Testis (tissue), 2 donors: Measurements from ENCODE around the gene ALDH1A2.

Experiments
- CTCF ChIP-seq, 3 experiments: fragments of 450-650 bp in 2 of 3; fragments of 200-600 bp in 1 of 3; sonication (generic) in 1 of 3; IDR thresholded peaks; one replicate each; pipeline ENCODE4 v1.5.1; 2016 to 2019; ENCODE audit warnings: antibody characterized with exemption in 3 of 3, mild to moderate bottlenecking in 2 of 3, moderate library complexity in 1 of 3
- POLR2A ChIP-seq: fragments of 450-650 bp; IDR thresholded peaks from one replicate; pipeline ENCODE4 v1.6.1; 2017; ENCODE audit warnings: antibody characterized with exemption, mild to moderate bottlenecking, moderate library complexity

GRCh38 chr15:57927091-57927631 is 138.3 kb downstream of the ALDH1A2 start:
- TF ChIP-seq CTCF (IDR thresholded peaks at IDR 0.05), result no peak
- TF ChIP-seq POLR2A, result no peak
